GM19397 (cell line): ENCODE measurements around the gene DCTN2.

Experiments used
- ATAC-seq: cut with Tn5 transposase; IDR thresholded peaks from one replicate; pipeline ENCODE4 v1.9.1; 2021; ENCODE audit warnings: mild to moderate bottlenecking, moderate library complexity; ENCODE audit not compliant: unreplicated experiment

Gene DCTN2

GRCh38 chr12:57550641-57551549 is 3.9 kb upstream of the DCTN2 start:
- no peak for ATAC-seq

DNA sequence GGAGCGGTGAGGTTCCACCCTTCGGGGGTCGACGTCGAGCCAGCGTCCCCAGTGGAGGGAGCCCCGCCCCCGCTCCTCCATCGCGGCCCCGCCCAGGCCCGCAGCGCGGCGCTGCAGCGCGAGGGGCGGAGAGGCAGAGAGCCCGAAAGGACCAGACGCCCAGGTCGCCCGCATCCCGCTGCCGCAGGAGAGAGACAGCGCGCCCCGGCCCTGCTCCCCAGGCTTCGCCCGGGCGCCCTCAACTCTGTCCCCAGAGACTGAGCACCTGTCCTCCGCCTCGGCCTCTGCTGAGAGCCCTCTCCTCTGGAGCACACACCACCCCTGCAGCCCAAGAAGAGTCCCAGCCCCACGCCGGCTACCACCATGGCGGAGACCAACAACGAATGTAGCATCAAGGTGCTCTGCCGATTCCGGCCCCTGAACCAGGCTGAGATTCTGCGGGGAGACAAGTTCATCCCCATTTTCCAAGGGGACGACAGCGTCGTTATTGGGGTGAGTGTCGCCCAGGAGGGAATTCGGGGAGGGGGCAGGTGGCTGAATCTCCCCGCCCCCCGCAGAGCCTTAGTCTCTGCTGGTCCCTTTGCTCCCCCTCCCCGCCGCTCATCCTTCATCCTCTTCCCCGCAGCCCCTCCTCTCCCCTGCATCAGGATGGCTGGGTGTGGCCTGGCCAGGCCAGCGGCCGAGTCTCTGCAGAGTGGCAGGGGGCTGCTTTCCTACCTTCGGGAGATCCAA is 3.1 kb upstream of the DCTN2 start, which contains the start of gene KIF5A:
Gene KIF5A, plus strand, starts transcription at position 136 of the 732 bp plus-strand sequence. Its CDS starts 228 bp downstream, at position 364.
- ATAC-seq = no peak

GRCh38 chr12:57549203-57549908 is 2.4 kb upstream of the DCTN2 start:
- no peak for ATAC-seq

DNA sequence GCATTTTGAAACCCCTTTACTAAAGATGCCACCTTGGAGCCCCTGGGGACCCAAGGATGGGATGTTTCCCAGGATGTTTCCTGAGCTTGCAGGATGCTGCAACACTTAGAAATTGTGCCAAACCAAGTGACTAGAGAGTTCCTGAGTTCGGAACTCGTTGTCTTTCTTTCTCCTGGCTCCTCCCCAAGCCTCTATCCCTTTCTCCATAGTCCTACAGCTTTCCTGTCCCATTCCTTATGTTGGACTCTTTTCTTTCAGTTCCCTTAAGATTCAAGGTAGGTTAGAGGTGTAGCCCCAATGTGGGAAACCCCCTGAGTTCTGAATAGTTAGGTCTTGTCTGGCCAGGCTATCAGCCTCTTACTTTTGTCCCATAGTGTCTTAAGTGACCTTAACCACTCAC is 1.5 kb upstream of the DCTN2 start:
- no peak for ATAC-seq

DNA sequence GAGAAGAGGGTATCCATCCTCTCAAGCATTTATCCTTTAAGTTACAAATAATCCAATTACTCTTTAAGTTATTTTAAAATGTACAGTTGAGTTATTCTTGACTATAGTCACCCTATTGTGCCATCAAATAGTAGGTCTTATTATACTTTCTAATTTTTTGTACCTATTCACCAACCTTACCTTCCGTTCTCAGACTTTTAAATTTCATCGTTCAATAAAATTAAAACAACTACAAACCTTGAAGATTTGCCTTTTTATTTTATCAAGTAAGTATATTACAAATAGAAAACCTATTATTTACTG is 972 bp upstream of the DCTN2 start:
- no peak for ATAC-seq

- no peak for ATAC-seq
These were observed 458 bp upstream of the DCTN2 start for GRCh38 chr12:57547288-57548012.

DNA sequence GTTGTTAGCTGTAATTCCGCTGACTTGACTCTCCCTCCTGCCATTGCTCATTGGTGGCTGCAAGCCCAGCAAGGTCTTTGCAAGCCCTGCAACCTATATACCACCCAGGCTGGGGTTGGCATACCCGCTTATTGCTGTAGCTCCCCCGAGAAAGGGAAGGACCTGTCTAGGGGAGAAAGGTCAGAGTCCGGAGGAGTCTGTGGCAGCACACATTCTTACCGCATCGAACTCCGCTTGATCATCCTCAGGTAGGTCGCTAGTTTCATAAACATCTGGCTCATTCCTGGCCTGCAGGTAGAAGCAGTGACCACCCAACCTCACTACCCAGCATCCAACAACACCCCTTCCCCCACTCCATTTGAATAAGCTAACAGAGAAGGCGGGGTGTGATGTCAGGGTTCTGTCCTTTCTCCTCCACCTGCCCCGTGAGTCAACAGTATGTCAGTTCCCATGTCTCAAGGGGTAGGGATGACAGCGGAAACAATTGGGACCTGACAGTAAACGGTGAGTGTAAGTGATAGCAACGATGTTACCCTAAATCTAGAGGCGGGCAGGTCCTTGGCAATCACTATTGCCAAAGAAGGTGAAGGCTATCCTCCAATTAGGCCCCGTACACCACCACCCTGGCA is 1.1 kb downstream of the DCTN2 start:
- no peak for ATAC-seq

DNA sequence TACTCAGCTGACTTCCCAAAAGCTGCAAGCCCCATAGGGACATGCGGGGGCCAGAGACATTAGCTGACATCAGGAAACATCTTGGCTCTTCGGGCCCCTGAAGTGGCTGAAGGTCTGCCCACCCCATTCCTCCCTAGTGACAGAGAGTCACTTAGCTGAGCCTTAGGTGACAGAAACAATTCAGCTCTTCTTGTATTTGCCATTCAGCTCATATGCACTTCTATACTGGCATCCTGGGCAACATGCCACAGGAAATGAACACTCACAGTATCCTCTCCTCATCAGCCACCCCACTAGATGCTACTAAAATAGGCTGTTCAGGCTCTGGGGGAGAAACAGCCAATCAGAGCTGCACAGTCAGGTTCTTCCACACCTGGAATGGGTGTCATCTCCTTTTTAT is 3.4 kb downstream of the DCTN2 start:
- no peak for ATAC-seq

- no peak for ATAC-seq
These were observed 5.3 kb downstream of the DCTN2 start for GRCh38 chr12:57541717-57542116.

GRCh38 chr12:57541001-57541400 is 6.0 kb downstream of the DCTN2 start:
- no peak for ATAC-seq

DNA sequence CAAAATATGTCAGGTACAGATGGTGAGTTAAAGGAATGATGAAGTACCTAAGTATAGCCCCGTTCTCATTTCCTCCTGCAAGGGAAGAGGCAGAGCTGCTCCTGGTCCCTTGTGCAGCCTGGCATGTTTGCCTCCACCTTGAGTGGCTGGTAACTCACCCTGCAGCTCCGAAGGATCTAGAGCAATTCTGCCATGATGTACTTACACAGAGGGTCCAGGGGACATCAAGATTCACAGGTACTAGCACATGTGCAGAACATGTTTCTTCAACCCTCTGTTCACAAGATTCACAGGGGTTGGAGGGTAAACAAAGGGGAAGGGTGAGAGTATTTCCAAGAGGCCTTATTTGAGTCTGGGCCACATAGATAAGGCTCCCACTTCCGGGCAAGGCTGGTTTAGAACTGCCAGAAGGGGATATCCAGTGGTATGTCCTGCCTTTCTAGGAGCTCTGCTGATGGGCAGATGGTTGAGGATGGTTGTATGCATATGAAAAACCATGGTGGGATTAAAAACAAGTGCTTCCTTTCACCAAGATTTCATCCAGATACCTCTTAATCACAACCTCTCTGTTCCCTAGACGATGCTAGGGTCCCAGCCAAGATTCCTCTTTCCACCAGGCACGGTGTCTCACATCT is 7.7 kb downstream of the DCTN2 start:
- no peak for ATAC-seq

GRCh38 chr12:57536597-57536942 is 10.4 kb downstream of the DCTN2 start:
- no peak for ATAC-seq

- ATAC-seq = no peak
These were observed 11.0 kb downstream of the DCTN2 start for GRCh38 chr12:57535764-57536596.

- ATAC-seq = no peak
These were observed 11.9 kb downstream of the DCTN2 start for GRCh38 chr12:57534991-57535543.

- no peak for ATAC-seq
These were observed 12.7 kb downstream of the DCTN2 start for GRCh38 chr12:57534250-57534649.

DNA sequence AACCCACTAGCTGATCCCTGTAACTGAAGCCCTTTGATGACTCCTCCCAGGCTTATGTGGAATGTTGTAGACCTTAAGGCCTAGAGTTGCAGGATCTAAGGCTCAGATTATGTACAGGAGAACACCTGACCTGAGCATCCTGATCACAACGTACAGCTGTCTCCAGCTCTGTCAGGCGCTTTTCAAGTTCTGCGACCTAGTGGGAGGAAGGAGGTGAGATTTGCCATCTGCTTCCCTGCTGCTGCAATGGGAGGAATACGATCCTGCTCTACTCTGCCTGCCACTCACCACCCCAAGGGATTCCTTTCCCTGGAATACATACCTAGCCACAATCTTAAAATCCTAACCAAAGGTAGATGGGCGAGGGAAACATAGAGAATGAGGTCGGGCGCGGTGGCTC is 13.9 kb downstream of the DCTN2 start:
- ATAC-seq = no peak

- no peak for ATAC-seq
These were observed 15.2 kb downstream of the DCTN2 start for GRCh38 chr12:57531836-57532235.

GRCh38 chr12:57530396-57531142 is 16.4 kb downstream of the DCTN2 start:
- ATAC-seq = no peak
